K562 (cell line): ENCODE data around the gene B3GALT4. TPM values are rescaled to one million over a fixed set of nuclear protein-coding genes. Genes with fewer than 3 reads are reported as not detected.

Experiments
- AFF1 ChIP-seq, 2 experiments: fragments of 450-650 bp; IDR thresholded peaks; 2 replicates each; pipeline ENCODE4 v1.6.1; 2018; ENCODE audit warnings: mild to moderate bottlenecking in 2 of 2, low read depth in 1 of 2; ENCODE audit not compliant: partially characterized antibody in 2 of 2
- ARHGAP35 ChIP-seq: fragments of 450-650 bp; IDR thresholded peaks from 2 replicates; pipeline ENCODE4 v1.6.1; 2018; ENCODE audit not compliant: partially characterized antibody
- ARID1B ChIP-seq: fragments of 450-650 bp; IDR thresholded peaks from 2 replicates; pipeline ENCODE4 v1.6.1; 2016; ENCODE audit warnings: antibody characterized with exemption, mild to moderate bottlenecking, inconsistent platforms
- BRCA1 ChIP-seq, 2 experiments: fragments of 450-650 bp in 1 of 2; sonication (generic) in 1 of 2; formaldehyde crosslinking in 1 of 2; IDR thresholded peaks; 2 replicates each; pipeline versions ENCODE4 v1.5.0 to v1.6.1; 2017 to 2020; ENCODE audit warnings: mild to moderate bottlenecking in 1 of 2, missing genetic modification reagents in 1 of 2
- BRD9 ChIP-seq: fragments of 450-650 bp; IDR thresholded peaks from 2 replicates; pipeline ENCODE4 v1.6.1; 2018; ENCODE audit warnings: low read depth; ENCODE audit not compliant: partially characterized antibody
- CREM ChIP-seq: IDR thresholded peaks from 2 replicates; pipeline ENCODE4 v1.6.1; 2014; ENCODE audit warnings: antibody characterized with exemption, low read depth
- EP400 ChIP-seq: fragments of 450-650 bp; IDR thresholded peaks from 2 replicates; pipeline ENCODE4 v1.6.1; 2017; ENCODE audit warnings: antibody characterized with exemption, mild to moderate bottlenecking, moderate library complexity
- FOXP1 ChIP-seq: sonication (generic); formaldehyde crosslinking; IDR thresholded peaks from 2 replicates; pipeline ENCODE4 v1.8.0; 2022; ENCODE audit warnings: mild to moderate bottlenecking, missing genetic modification reagents
- KAT2B ChIP-seq: IDR thresholded peaks from one replicate; pipeline ENCODE4 v1.6.1; 2012; ENCODE audit warnings: low read depth, mild to moderate bottlenecking, control low read depth, inconsistent platforms, low read length, moderate library complexity
- MAFG ChIP-seq: fragments of 450-650 bp; conservative IDR thresholded peaks from 2 replicates; pipeline ENCODE4 v1.6.1; 2016; ENCODE audit warnings: missing genetic modification characterization, missing compliant biosample characterization
- NRF1 ChIP-seq, 2 experiments: fragments of 450-650 bp; IDR thresholded peaks in 1 of 2; conservative IDR thresholded peaks in 1 of 2; 2 replicates each; pipeline ENCODE4 v1.6.1; 2014; ENCODE audit warnings: mild to moderate bottlenecking in 2 of 2
- SUPT5H ChIP-seq: fragments of 450-650 bp; IDR thresholded peaks from 2 replicates; pipeline ENCODE4 v1.6.1; 2016
- TEAD4 ChIP-seq, 2 experiments: sonication (generic) in 1 of 2; formaldehyde crosslinking in 1 of 2; IDR thresholded peaks; 2 replicates each; pipeline versions ENCODE4 v1.6.1 to v1.8.0; 2012 to 2022; ENCODE audit warnings: borderline replicate concordance in 1 of 2, inconsistent platforms in 1 of 2, low read length in 1 of 2, mild to moderate bottlenecking in 1 of 2, missing genetic modification reagents in 1 of 2
- TRIM25 ChIP-seq: fragments of 450-650 bp; IDR thresholded peaks from 2 replicates; pipeline ENCODE4 v1.7.0; 2016; ENCODE audit warnings: borderline replicate concordance
- ZNF12 ChIP-seq: sonication (generic); formaldehyde crosslinking; IDR thresholded peaks from 2 replicates; pipeline ENCODE4 v1.4.0; 2020; ENCODE audit warnings: mild to moderate bottlenecking, missing genetic modification reagents
- ZNF174 ChIP-seq: fragments of 250-450 bp; sonication (Bioruptor Pico); IDR thresholded peaks from 2 replicates; pipeline ENCODE4 v1.4.0; 2020; ENCODE audit warnings: mild to moderate bottlenecking
- ZNF224 ChIP-seq: sonication (generic); formaldehyde crosslinking; IDR thresholded peaks from 2 replicates; pipeline ENCODE4 v1.8.0; 2022; ENCODE audit warnings: mild to moderate bottlenecking, missing genetic modification reagents
- ZNF280A ChIP-seq: fragments of 450-650 bp; IDR thresholded peaks from 2 replicates; pipeline ENCODE4 v1.6.1; 2018; ENCODE audit warnings: mild to moderate bottlenecking, low read depth; ENCODE audit not compliant: partially characterized antibody
- ZNF311 ChIP-seq: fragments of 250-450 bp; sonication (Bioruptor Pico); IDR thresholded peaks from 2 replicates; pipeline ENCODE4 v1.4.0; 2020; ENCODE audit warnings: mild to moderate bottlenecking, moderate library complexity
- ZNF324 ChIP-seq: fragments of 250-450 bp; sonication (Bioruptor Pico); IDR thresholded peaks from 2 replicates; pipeline ENCODE4 v1.4.0; 2020; ENCODE audit warnings: mild to moderate bottlenecking
- ZSCAN32 ChIP-seq: fragments of 450-650 bp; formaldehyde crosslinking; IDR thresholded peaks from 2 replicates; pipeline ENCODE4 v1.4.0; 2020; ENCODE audit warnings: mild to moderate bottlenecking, moderate library complexity
- polyA plus RNA-seq, 8 experiments: library from polyadenylated mRNA; depleted of rRNA in 4 of 8; stranded (reverse) in 5 of 8; unstranded in 3 of 8; fragments of >200 nt; fragmentation: Nextera tagmentation in 2 of 8; fragmentation: Illumina TruSeq in 1 of 8; extraction: Ambion mirVana in 2 of 8; extraction: Trizol in 1 of 8; gene quantifications; 2 replicates each; pipeline versions ENCODE4 v1.2.1 to v1.2.3, GENCODE V29; 2011 to 2014; ENCODE audit warnings: inconsistent platforms in 1 of 8, missing spikeins in 1 of 8
- total RNA-seq, 7 experiments: library from RNA; depleted of rRNA in 6 of 7; stranded (reverse); fragments of >200 nt in 6 of 7; fragmentation: Illumina TruSeq in 2 of 7; extraction: Trizol in 2 of 7; gene quantifications; 2 replicates each; pipeline versions ENCODE4 v1.2.1 to v1.2.3, GENCODE V29; 2011 to 2021; ENCODE audit warnings: low replicate concordance in 1 of 7

The B3GALT4 gene
- total and polyA plus RNA-seq, 9 of the 15 experiments (the other 6 are each of a cell fraction or from before 2014, with no cell fraction given): 0.11 to 1.3 (median 0.53) TPM; not detected in 1

DNA sequence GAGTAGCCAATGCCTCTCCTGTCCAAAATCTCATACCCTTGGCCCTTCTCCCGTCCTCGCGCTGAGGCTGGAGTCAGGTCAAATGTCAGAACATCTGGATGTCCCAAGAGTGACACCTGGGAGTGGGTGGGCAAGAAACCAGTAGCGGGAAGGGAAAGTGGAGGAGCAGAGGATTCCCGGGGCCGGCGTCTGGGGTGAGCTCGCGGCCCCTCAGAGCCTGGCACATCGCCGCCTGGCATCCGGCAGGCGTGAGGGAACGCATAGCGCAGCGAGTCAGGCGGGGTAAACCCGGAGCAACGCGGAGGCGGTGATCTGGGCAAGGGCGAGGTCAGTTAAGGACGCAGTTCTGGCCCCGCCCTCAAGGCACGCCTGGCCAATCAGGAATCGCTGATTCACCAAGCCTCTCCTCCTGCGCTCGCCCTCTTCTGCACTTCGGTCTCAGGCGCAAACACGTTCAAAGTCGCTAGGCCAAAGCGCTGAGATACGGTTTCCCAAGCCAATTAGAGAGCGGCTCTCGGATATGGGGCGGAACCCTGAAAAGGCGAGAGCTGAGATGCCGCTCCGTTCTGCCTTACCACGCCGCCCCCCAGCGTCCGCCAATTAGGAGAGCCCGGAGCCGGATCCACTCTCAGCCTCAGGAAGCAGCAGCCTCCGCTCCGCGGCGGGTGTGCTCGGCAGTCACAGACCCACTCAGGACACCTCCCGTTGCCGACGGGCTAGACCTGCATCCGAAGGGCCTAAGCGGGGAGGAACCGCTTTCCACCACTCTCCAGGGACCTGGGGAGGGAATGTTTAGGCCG, 27.8 kb upstream of the B3GALT4 start (continued):
- TF ChIP-seq TEAD4 (IDR thresholded peaks at IDR 0.05; ENCODE audit: low read length) (no peak; the same call in 1 of the 2 replicates), TEAD4 (CRISPR knock-in tag; IDR thresholded peaks at IDR 0.05; ENCODE audit: borderline replicate concordance) (no peak), BRD9 (peak; percentile 47), FOXP1 (CRISPR knock-in tag) (peak; percentile 87), AFF1 (IDR thresholded peaks at IDR 0.05; ENCODE audit: low read depth in 1 of 2, partially characterized antibody in 2 of 2) (no peak), CREM (peak; percentile 78), SUPT5H (peak; percentile 91), ZNF280A (no peak), ARID1B (peak; percentile 49), EP400 (peak; percentile 59; the same call in 1 of the 2 replicates), ZNF174 (no peak), ZNF311 (CRISPR knock-in tag) (no peak), MAFG (peak; percentile 81), ZSCAN32 (CRISPR knock-in tag) (0 out of 2 replicates have a peak, but pooled peaks have one; percentile 64), NRF1 (conservative IDR thresholded peaks at IDR 0.05 in 1 of 2, IDR thresholded peaks at IDR 0.05 in 1 of 2) (peak; percentile 93 to 94), ARHGAP35 (no peak), ZNF324 (CRISPR knock-in tag) (no peak), BRCA1 (IDR thresholded peaks at IDR 0.05) (no peak), BRCA1 (CRISPR knock-in tag; IDR thresholded peaks at IDR 0.05) (no peak), ZNF12 (CRISPR knock-in tag) (no peak), ZNF224 (CRISPR knock-in tag) (no peak), KAT2B (no peak), TRIM25 (0 out of 2 replicates have a peak, but pooled peaks have one; percentile 66)
